Natural killer cell treated with Interleukin-12 subunit alpha and Interleukin-12 subunit beta and Interleukin-15 and Interleukin-18, amount 100 ng/mL, for 72 hours (primary cell): ENCODE measurements around the gene G0S2. TPM values are rescaled to one million over a fixed set of nuclear protein-coding genes. Genes with fewer than 3 reads are reported as not detected.

Experiments
- ATAC-seq, 2 donors: fragments of 150-1000 bp; cut with Tn5 transposase in 1 of 2; sonication (Bioruptor Pico), chemical (Tn5 transposase) in 1 of 2; 2 replicates each; pipeline ENCODE4 v1.10.0; 2021
- DNase-seq: peaks from one replicate; pipeline ENCODE4 v3.0.0; 2022; ENCODE audit warnings: low spot score
- H3K27ac Mint-ChIP-seq, 2 donors: 1 replicate in 1 of 2; 2 replicates in 1 of 2; pipeline ENCODE4 v1.8.0; 2022; ENCODE audit warnings: mixed read lengths in 2 of 2, mild to moderate bottlenecking in 1 of 2, moderate library complexity in 1 of 2
- H3K27me3 Mint-ChIP-seq, 2 donors: 1 replicate in 1 of 2; 2 replicates in 1 of 2; pipeline ENCODE4 v1.8.0; 2022; ENCODE audit warnings: mixed read lengths in 2 of 2
- H3K36me3 Mint-ChIP-seq: one replicate; pipeline ENCODE4 v1.8.0; 2022; ENCODE audit warnings: mixed read lengths
- H3K4me1 Mint-ChIP-seq, 2 donors: 1 replicate in 1 of 2; 2 replicates in 1 of 2; pipeline ENCODE4 v1.8.0; 2022; ENCODE audit warnings: low read depth in 2 of 2, mixed read lengths in 2 of 2, mild to moderate bottlenecking in 1 of 2
- H3K4me3 Mint-ChIP-seq: one replicate; pipeline ENCODE4 v1.8.0; 2022; ENCODE audit warnings: mixed read lengths
- H3K9me3 Mint-ChIP-seq: 2 replicates; pipeline ENCODE4 v1.8.0; 2022; ENCODE audit warnings: mixed read lengths
- total RNA-seq, 2 donors: library from RNA; stranded (reverse); gene quantifications; one replicate each; pipeline ENCODE4 v1.2.3, GENCODE V29; 2022

Gene G0S2
- total RNA-seq, 2 donors from 2014 or later: 2.3 to 3.3 TPM

DNA sequence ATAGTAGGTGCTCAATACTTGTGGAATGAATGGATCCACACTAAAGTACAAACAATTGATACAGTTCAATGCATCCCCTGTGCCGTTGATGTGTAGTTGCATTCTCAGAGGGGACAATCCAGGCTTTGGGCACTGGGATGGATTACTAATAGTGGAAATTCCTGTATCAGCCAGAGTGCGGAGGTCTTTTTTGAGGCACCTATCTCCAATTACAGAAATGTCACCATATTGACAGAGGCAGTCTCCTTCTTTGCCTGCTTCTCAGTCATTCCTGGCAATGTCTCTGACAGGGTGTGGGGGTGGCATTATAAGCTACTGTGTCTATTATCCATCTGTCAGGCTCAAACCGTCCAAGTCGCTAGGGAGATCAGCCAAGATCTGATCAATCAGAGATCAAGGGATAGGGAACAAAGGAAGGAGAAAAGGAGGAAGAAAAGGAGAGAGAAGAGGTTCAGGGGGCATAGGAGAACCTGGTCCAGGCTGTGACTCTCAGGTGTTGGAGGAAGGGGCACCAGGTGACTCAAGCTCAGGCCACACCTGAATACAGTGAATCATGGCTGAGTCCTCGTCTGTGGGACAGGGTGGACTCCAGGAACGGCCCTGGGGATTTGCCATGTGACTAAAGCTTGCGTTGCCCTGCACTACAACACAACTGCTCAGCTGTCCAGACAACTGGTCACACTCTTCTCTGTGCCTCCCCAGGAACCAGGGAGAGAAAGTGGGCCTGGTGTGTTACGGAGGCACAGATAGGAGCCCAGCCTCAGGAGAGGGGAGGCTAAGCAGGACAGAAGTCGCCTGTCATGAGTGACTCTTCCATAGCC lies 19.6 kb upstream of the G0S2 start:
- Mint-ChIP-seq H3K4me3 (no peak overlapping the region), H3K27me3 (peaks cover 0 to 9% of the 10 kb centered on the region in 2 donors), H3K36me3 (no peaks in the 10 kb centered on the region)

DNA sequence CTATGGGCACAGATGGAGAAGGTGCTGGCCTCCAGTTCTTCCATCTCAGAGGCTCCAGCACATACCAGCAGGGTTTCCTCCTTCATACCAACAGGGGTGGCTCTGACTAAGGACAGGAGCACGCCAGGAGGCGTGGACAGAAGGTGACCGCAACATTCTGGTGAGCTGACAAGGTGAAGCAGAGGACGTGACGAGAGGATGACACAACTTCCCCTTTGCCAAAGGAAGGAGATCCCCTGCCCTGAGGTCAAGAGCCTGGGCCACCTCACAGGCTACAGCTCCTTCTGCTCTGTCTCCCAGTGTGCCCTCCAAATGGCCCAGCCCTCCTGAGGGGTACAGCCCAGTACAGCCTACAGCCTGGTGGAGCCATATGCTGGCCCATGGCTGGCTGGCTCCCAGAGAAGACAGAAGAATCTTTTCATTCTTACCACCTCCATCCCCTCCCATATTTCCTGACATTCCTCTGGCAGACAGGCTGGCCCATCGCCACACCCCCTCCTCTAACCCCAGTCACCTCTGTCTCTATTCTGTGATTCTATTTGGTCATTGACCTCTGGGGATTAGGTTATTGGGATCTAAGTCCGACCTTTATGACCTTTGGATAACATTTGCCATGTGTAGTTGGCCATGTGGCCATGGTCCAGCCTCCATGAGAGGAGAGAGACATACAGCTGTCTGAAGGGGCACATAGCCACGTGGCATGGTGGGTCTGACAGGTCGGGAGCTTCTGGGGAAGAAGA lies 17.9 kb upstream of the G0S2 start:
- H3K36me3 Mint-ChIP-seq: no peaks in the 10 kb centered on the region
- H3K27ac Mint-ChIP-seq: peak overlapping the region in 1 of 2 donors; percentile 58
- peak; percentile 60 to 76 for ATAC-seq
- DNase-seq: peak; percentile 64
- H3K4me3 Mint-ChIP-seq: no peak overlapping the region
- peaks cover 6 to 7% of the 10 kb centered on the region in 2 donors for H3K4me1 Mint-ChIP-seq
- H3K9me3 Mint-ChIP-seq: no peaks in the 10 kb centered on the region
- H3K27me3 Mint-ChIP-seq: peaks cover 0 to 9% of the 10 kb centered on the region in 2 donors

More for the DNA sequence above, 19.6 kb upstream of the G0S2 start:
- no peak for ATAC-seq
- no peak overlapping the region for H3K27ac Mint-ChIP-seq
- H3K9me3 Mint-ChIP-seq: no peaks in the 10 kb centered on the region
- peaks cover 11 to 17% of the 10 kb centered on the region in 2 donors for H3K4me1 Mint-ChIP-seq
- DNase-seq: no peak

DNA sequence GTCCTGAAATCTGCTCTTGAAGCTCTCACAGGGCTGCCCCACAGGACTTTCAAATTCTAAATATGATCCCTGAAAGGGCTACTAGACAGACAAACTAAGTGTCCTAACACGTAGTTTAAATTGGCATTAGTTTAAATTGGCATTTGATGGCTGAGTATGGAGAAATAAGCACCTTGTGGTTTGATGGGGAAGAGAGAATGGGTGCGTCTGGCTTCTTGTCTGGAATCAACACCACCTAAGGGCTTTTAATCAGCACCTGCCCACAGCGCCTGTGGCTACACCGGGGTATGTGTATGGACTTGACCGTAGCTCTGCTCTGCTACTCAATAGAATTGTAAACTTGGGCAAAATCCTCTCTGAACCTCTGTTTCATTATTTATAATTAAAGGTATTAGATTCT lies 17.3 kb upstream of the G0S2 start:
- Mint-ChIP-seq H3K27ac (no peak overlapping the region), H3K9me3 (no peaks in the 10 kb centered on the region), H3K4me3 (no peak overlapping the region), H3K4me1 (peaks cover 6 to 7% of the 10 kb centered on the region in 2 donors), H3K27me3 (peaks cover 0 to 10% of the 10 kb centered on the region in 2 donors), H3K36me3 (no peaks in the 10 kb centered on the region)
- ATAC-seq: no peak
- DNase-seq: no peak

DNA sequence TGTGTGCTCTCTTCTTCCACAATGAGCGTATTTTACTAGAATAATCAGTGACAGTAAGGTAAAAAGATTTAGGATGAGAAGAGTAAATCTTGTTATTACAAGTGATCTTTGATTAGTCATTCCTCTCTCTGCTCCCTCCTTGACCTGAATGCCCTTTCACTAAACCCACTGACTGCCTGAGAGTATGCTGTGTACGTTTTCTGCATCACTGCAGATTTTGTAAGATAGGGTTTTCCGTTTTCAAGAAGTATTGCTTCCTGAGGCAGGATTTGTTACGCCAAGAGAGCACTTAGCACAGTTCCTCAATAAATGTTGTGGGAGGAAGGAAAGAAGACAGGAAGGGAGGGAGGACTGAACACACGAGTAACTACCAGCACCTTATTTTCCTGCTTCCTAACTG lies 15.3 kb upstream of the G0S2 start:
- peaks cover 0 to 15% of the 10 kb centered on the region in 2 donors for H3K27me3 Mint-ChIP-seq
- peaks cover 6 to 7% of the 10 kb centered on the region in 2 donors for H3K4me1 Mint-ChIP-seq
- DNase-seq (no peak), ATAC-seq (peak; percentile 49 to 71)
- no peak overlapping the region for H3K27ac Mint-ChIP-seq
- H3K9me3 Mint-ChIP-seq: no peaks in the 10 kb centered on the region
- peak overlapping the region; percentile 7 for H3K4me3 Mint-ChIP-seq
- no peaks in the 10 kb centered on the region for H3K36me3 Mint-ChIP-seq

DNA sequence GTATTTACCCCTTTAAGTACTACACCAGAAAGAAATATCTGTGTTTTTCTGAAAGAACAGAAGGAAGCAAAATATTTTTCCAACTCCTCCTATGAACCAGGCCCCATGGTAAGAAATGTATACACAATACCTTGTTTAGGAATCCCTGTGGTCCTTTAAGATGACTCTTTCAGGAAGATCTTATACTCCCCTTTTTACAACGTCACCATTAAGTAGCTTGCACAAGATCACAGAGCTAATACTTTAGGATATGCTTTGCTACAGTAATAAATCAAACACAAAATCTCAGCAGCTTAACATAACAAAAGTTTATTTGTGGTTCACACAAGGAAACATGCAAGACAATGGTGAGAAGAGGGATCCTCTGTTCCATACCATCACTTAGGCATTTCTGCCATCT lies 14.1 kb upstream of the G0S2 start:
- H3K27ac Mint-ChIP-seq: no peak overlapping the region

DNA sequence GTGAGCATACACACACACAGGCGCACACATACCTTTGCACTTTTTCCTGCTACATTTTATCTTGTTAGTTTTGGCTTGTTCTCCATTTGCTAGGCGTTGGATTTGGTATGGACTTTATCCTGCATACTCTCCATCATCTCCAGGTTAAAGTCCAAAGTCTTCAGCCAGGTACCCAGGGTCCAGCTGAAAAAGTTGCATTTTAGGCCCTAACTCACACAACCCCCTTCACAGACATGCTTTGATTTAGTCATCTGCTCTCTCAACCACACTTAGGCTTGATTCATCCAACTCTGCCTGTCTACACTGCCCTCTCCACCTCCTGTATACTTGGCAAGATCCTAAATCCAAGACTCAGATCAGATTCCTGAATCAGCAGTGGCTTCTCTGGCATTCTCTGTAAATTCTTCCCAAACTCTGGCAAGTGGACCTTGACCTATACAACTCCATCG lies 12.3 kb upstream of the G0S2 start:
- no peak for ATAC-seq
- DNase-seq: no peak
- Mint-ChIP-seq H3K36me3 (no peaks in the 10 kb centered on the region), H3K4me3 (no peak overlapping the region), H3K4me1 (peaks cover 6 to 7% of the 10 kb centered on the region in 2 donors), H3K9me3 (no peaks in the 10 kb centered on the region), H3K27me3 (peaks cover 0 to 13% of the 10 kb centered on the region in 2 donors), H3K27ac (no peak overlapping the region)

More for the DNA sequence above, 14.1 kb upstream of the G0S2 start:
- Mint-ChIP-seq H3K36me3 (no peaks in the 10 kb centered on the region), H3K27me3 (peaks cover 0 to 15% of the 10 kb centered on the region in 2 donors), H3K4me3 (no peak overlapping the region), H3K9me3 (no peaks in the 10 kb centered on the region), H3K4me1 (peaks cover 6 to 7% of the 10 kb centered on the region in 2 donors)
- DNase-seq: no peak
- no peak for ATAC-seq

DNA sequence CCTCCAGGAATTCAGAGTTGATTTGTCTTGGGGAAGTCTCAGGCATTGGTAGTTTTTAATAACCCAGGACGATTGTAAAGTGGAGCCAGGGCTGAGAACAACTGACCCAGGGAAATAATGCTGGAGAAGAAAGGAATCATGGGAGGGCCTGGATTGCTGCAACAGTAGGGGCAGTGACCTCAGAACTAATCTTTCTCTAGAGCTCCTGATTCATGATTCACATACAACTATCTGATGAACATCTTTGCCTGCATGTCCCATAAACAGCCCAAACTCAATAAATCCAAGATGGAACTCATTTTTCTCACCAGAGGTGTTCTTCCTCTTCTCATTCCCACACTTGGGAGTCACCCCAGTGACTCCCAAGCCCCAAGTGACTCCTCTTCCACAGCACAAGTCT lies 8.1 kb upstream of the G0S2 start:
- peaks cover 4% of the 10 kb centered on the region for H3K9me3 Mint-ChIP-seq
- H3K4me3 Mint-ChIP-seq: no peak overlapping the region
- ATAC-seq (no peak), DNase-seq (no peak)
- H3K4me1 Mint-ChIP-seq: peaks cover 5% of the 10 kb centered on the region in 2 donors
- H3K36me3 Mint-ChIP-seq: peaks cover 4% of the 10 kb centered on the region
- H3K27me3 Mint-ChIP-seq: peaks cover 6 to 10% of the 10 kb centered on the region in 2 donors
- H3K27ac Mint-ChIP-seq: no peak overlapping the region

DNA sequence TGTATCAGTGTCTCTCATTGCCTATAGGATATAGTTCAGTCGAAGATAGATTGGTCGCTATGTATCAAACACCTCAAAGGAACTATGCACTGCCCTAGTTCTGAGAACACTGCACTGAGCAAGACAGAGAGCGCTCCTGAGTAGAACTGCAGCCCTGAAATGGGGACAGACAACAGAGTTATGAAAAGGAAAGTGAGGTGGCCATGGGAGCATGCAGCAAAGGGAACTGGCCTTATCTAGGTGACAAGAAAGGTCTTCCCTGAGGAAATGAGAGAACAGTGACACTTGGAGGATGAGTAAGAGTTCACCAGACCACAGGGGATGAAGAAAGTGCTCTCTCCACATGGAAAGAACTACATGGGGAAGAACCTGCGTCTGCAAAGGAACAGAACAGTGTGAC lies 7.5 kb upstream of the G0S2 start:
- Mint-ChIP-seq H3K27me3 (peaks cover 6 to 10% of the 10 kb centered on the region in 2 donors), H3K36me3 (peaks cover 4% of the 10 kb centered on the region), H3K9me3 (peaks cover 4% of the 10 kb centered on the region), H3K27ac (no peak overlapping the region), H3K4me3 (no peak overlapping the region), H3K4me1 (peaks cover 5 to 6% of the 10 kb centered on the region in 2 donors)
- ATAC-seq (no peak), DNase-seq (no peak)

DNA sequence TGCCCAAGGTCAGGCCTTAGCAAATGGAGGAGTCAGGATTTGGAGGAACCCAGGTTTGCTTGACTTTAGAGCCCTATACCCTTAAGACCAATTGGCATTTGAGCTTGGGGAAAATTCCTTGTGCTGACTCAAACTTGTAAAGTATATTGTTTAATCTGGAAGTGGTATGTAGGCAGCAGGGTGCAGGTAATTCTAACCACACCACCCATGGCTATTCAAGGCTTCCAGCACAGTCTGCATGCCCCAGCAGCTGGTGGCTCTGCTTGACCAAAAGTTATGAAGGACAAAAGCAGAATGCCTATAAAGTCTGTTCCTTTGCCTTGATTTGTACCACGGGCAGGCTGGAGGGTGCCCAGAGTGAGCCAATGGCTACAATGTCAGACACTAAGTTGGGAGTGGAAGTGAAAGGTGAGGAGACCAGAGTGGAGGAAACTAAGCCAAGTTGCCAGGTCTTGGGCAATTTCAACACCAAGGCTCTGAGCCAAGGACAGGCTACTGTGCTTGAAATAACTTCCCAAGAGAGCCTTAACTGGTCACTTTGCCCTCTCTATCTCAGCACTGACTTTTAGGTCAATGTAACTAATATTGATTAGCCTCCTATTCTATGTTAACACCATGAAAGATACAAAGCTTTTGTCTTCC lies 4.7 kb upstream of the G0S2 start:
- no peak for ATAC-seq

DNA sequence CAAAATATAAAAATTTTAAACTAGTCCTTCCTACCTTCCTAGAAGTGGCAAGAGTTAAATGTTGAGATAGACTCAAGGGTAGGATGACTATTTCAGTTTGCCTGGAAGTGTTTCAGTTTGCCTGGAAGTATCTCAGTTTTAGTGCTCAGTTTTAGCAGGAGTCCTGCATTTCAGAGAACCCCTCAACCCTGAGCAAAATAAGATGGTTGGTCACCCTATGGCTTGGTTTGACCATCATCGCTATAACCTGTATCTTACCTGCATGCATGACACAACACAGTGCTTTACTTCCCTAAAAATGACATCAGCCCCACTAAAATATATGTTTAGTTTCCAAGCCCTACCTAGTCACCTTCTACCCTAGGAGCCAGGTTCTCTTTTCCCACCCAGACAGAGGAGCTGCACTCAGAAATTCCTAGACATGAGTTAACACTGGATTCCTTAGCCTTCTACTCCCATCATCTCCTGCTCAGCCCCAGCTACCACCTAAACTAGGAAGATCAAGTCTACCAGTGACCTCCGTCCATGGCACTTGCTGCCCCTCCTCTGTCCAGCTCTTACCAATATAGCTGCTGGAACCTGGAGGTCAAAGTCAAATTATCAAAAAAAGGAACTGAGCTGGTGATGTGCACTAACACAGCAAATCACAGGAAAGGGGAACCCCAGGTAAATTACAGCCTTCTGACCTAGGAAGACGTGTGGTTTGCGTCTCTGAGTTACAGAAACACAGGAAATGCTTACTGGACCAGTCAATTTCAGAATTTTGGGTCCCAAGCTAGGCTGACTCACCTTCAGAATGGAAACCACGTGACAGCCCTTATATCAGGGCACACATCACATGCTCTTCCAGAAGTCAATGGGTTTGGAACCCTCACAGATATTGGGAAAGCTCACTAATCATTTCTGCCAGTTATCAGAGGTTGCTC lies 2.2 kb upstream of the G0S2 start:
- peak overlapping the region; percentile 49 to 84 for H3K27ac Mint-ChIP-seq
- H3K4me1 Mint-ChIP-seq: peaks cover 34 to 36% of the 10 kb centered on the region in 2 donors
- H3K9me3 Mint-ChIP-seq: peaks cover 4% of the 10 kb centered on the region
- ATAC-seq (peak; percentile 75 to 77), DNase-seq (no peak)
- H3K36me3 Mint-ChIP-seq: peaks cover 12% of the 10 kb centered on the region
- H3K27me3 Mint-ChIP-seq: peaks cover 41 to 43% of the 10 kb centered on the region in 2 donors
- H3K4me3 Mint-ChIP-seq: peak overlapping the region; percentile 61

More for the DNA sequence above, 4.7 kb upstream of the G0S2 start:
- no peak for DNase-seq
- Mint-ChIP-seq H3K4me3 (no peak overlapping the region), H3K27me3 (peaks cover 18 to 24% of the 10 kb centered on the region in 2 donors), H3K27ac (peak overlapping the region in 1 of 2 donors; percentile 18), H3K36me3 (peaks cover 12% of the 10 kb centered on the region), H3K4me1 (peaks cover 29 to 30% of the 10 kb centered on the region in 2 donors), H3K9me3 (peaks cover 4% of the 10 kb centered on the region)

DNA sequence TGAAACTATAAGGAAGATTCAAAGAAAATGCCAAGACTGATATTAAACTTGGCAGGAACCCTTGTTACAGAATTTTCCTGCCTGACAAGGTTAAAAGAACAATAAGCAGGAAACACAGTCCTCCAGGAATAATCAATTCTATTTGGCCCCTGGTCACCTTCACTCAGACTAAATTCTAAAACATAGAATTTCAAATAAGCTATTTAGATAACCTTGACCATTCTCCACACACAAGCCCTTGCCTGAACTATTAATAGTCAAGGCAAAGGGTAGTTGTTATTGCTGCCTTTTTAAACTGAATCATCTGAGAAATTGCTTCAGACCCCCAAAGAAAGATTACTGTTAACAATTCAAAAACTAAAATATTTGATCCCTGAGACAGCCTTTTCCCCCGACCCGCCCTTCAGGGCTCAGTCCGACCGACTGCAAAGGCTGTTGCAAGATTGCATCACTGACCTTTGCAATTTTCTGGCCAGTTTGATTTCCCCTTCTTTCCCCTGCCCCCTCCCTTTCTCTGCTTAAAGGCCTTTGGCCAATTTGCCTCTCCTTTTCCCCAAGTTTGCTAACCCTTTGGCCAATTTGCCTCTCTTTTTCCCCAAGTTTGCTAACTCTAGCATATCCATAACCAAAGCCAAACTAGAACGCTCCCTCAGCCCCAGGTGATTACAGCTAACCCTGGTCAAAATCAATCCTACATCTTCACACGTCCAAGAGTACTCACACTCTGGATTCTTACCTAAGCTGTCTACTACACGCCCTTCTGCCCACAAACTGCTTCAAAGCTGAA lies 1.4 kb upstream of the G0S2 start:
- H3K4me3 Mint-ChIP-seq: peak overlapping the region; percentile 61
- DNase-seq (no peak), ATAC-seq (no peak)
- H3K36me3 Mint-ChIP-seq: peaks cover 12% of the 10 kb centered on the region
- H3K27ac Mint-ChIP-seq: peak overlapping the region; percentile 49 to 84
- H3K27me3 Mint-ChIP-seq: peaks cover 47 to 48% of the 10 kb centered on the region in 2 donors
- peaks cover 4% of the 10 kb centered on the region for H3K9me3 Mint-ChIP-seq
- peaks cover 34 to 36% of the 10 kb centered on the region in 2 donors for H3K4me1 Mint-ChIP-seq

DNA sequence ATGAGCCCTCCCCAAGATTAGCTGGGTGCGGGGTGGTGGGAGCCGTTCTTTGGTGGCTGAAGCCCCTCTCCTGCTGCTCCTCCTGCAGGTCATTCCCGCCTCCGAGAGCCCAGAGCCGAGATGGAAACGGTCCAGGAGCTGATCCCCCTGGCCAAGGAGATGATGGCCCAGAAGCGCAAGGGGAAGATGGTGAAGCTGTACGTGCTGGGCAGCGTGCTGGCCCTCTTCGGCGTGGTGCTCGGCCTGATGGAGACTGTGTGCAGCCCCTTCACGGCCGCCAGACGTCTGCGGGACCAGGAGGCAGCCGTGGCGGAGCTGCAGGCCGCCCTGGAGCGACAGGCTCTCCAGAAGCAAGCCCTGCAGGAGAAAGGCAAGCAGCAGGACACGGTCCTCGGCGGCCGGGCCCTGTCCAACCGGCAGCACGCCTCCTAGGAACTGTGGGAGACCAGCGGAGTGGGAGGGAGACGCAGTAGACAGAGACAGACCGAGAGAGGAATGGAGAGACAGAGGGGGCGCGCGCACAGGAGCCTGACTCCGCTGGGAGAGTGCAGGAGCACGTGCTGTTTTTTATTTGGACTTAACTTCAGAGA lies 448 bp downstream of the G0S2 start:
- peaks cover 4% of the 10 kb centered on the region for H3K9me3 Mint-ChIP-seq
- DNase-seq (no peak), ATAC-seq (peak; percentile 16 to 29)
- peaks cover 50 to 60% of the 10 kb centered on the region in 2 donors for H3K27me3 Mint-ChIP-seq
- H3K4me3 Mint-ChIP-seq: peak overlapping the region; percentile 61
- H3K36me3 Mint-ChIP-seq: peaks cover 12% of the 10 kb centered on the region
- peaks cover 34 to 36% of the 10 kb centered on the region in 2 donors for H3K4me1 Mint-ChIP-seq
- peak overlapping the region in 1 of 2 donors; percentile 11 for H3K27ac Mint-ChIP-seq
